ENCODE results near the gene TMEM255A.

Gene TMEM255A

GRCh38 chrX:120262859-120263708 is 48.2 kb downstream of the TMEM255A start:
- no peak for DNase-seq

GRCh38 chrX:120260369-120260768 is 50.9 kb downstream of the TMEM255A start:
- no peak for DNase-seq

- DNase-seq: no peak
Measured at GRCh38 chrX:120253784-120254183, 57.5 kb downstream of the TMEM255A start.

GRCh38 chrX:120251471-120252011 is 59.7 kb downstream of the TMEM255A start:
- peak in 1 of 2 donors; percentile 16 for DNase-seq

- DNase-seq: peak; percentile 85 to 88
Measured at GRCh38 chrX:120250522-120251271, 60.6 kb downstream of the TMEM255A start, which contains the start of gene ZBTB33. Gene ZBTB33, plus strand, starts transcription at chrX:120250812. Its CDS starts 2,604 bp downstream, at chrX:120253416.

DNA sequence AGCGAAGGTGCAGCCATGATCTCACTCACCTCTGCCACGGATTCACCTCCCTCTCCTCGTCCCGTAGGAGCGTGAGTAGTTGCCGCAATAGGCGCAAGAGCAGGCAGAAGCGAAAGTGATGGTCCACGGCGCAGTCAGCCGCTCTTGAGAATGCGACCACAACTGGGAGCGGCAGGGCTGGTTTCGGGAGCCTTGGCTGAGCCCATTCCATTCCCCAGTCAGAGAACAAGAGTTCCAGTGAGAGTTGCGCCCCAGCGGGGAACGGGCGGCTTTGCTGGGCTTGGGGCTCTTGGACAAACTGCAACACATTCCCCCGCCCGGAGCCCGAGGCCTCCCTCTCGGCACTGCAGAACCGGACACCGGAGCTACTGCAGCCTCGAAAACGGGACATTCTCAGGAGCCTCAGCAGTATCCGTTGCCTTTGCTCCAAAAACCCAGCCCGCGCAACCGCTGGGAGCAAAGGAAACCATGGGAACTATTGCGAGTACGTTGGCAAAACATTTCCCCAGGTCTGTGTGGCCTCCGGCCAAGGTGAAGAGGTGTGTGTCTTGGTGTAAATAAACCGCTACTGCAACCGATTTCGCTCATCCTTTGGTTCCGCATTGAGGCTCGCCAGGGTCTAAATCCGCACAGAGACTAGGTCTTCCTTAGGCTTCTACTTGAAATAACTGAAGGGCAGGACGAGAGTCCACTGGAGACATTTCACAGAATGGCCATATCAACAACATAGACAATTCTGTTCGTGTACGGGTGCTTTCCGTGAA is 66.3 kb downstream of the TMEM255A start:
- DNase-seq: peak; percentile 70 to 71

GRCh38 chrX:120244395-120244734 is 66.9 kb downstream of the TMEM255A start:
- no peak for DNase-seq

GRCh38 chrX:120242813-120243212 is 68.4 kb downstream of the TMEM255A start:
- DNase-seq: no peak

- no peak for DNase-seq
Measured at GRCh38 chrX:120238933-120239332, 72.3 kb downstream of the TMEM255A start.

GRCh38 chrX:120236687-120237479 is 74.4 kb downstream of the TMEM255A start:
- no peak for DNase-seq

DNA sequence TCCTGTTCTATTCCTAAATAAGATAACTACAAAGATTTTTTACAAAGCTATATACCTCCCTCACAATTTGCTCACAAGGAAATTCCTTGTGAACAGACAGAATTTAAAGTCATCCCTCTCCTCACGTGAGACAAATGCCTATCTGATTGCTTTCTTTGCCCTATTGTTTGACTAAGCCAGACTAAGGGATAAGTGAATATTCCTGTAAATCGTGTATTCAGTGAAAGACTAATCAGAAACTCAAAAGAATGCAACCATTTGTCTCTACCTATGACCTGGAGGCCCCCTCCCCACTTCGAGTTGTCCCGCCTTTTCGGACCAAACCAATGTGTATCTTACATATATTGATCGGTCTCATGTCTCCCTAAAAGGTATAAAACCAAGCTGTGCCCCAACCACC is 76.0 kb downstream of the TMEM255A start:
- no peak for DNase-seq

DNA sequence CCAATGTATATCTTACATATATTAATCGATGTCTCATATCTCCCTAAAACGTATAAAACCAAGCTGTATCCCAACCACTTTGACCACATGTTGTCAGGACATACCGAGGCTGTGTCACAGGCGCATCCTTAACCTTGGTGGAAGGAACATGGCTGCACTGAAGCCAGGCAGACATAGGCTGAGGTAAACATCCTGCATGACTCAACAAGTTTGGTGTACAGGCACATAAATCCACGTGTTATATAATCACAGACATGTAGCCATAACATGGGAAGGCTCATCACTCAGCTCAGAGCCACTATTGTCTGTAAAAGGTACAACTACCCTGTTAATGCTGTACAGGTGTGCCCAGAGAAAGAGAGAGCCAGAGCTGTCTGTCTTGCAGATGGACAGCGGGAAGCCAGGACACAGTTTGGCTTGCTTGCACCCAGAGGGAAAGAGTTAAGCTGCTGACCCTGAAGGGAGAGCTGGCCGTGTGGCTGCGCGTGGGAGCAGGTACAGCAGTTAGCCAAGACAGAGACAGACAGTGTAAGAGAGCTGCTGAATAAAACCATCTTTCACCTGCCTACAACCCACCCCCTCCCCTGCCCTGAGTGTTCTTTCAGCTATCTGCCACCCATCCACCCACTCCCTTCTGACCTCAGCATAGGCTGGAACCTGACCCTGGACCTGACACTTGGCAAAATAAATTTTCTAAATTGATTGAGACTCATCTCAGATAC is 82.9 kb downstream of the TMEM255A start:
- DNase-seq: no peak

DNA sequence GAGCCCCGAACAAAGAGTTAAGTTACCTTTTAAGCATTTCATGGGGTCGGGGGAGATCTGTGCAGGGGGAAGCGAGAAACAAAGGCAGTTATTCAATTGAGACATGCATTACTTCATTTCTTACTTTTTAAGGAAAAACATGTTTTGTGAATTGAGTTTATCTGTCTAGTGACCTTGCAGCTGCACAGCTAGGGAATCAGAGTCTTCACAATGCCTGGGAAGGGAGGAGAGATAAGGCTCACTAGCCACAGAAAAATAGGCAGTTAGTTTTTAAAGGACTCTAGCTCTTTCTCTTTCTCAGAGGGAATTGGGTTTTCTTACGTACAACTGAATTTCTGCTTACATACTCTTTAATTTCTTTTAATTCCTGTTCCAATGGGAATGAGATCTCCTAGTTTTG is 86.9 kb downstream of the TMEM255A start:
- no peak for DNase-seq

DNA sequence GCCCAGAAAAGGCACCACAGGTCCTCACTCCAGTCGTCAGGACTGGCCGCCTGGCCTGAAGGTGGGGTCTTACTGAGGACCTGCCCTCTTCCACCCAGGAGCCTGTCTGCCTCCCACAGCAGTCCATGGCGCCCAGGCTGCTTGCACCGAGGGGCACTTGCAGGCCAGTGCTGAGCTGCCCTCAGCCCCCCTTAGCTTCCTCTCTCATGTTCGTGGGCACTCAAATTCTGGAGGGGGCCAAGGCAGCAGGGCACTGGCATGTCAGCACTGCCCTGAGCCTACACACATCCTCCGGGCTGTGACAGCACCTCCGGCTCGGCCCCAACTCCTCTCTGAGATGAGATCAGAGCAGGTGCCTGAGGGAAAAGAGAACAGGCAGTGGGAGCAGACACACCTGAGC is 87.9 kb downstream of the TMEM255A start:
- no peak for DNase-seq

GRCh38 chrX:120213438-120214265 is 97.6 kb downstream of the TMEM255A start:
- DNase-seq: peak; percentile 57
